Stimulated activated CD4-positive, alpha-beta T cell treated with anti-CD3 and anti-CD28 coated beads, Interleukin-1b, Interleukin-23, amount 100 ng/mL, for 48 hours (primary cell): ENCODE data around the gene XIAP.
"Not testable (repeated sequence)": the region's sequence is repeated elsewhere in the genome, so short reads cannot be mapped to it uniquely, and the experiment has no call there.

ENCODE experiments used
- DNase-seq: peaks from one replicate; pipeline ENCODE4 v3.0.0-alpha.2; 2020

XIAP gene

DNA sequence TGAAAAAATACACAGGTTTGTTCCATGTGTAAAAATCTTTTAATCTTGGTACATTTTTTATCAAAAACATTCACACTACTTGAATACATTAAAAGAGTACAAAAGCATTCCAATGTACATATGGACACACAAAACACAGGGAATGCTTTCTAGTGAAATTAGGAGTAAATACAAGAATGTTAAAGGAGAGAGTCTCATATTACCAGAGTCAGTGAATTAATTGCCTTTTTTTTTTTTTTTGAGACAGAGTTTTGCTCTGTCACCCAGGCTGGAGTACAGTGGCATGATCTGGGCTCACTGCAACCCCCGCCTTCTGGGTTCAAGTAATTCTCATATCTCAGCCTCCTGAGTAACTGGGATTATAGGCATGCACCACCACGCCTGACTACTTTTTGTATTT, 17.0 kb downstream of the XIAP start:
- DNase-seq: no peak

GRCh38 chrX:123878252-123878721, 18.4 kb downstream of the XIAP start:
- DNase-seq: no peak

GRCh38 chrX:123881330-123881729, 21.5 kb downstream of the XIAP start:
- DNase-seq: no peak

DNA sequence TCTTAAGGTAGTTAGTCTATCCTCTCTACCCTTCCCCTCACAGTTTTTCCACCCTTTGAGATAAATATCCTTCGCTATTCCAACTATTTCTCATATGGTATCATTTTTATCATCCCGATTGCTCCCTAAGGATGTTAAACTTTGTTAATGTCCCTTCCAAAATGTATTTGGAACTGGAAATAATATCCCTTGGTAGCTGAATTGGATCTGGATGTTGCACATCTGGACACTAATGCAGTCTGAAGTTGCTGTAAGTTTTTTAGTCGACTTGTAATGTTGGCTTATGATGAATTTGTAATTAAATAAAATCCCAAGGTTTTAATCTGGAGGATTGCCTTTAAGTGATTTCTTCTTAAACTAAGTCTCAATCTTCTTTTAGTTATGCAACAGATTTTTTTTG, 22.5 kb downstream of the XIAP start:
- no peak for DNase-seq

- no peak for DNase-seq
Measured at GRCh38 chrX:123884809-123885408, 25.1 kb downstream of the XIAP start.

- DNase-seq: no peak
Measured at GRCh38 chrX:123899701-123900100, 39.8 kb downstream of the XIAP start.

DNA sequence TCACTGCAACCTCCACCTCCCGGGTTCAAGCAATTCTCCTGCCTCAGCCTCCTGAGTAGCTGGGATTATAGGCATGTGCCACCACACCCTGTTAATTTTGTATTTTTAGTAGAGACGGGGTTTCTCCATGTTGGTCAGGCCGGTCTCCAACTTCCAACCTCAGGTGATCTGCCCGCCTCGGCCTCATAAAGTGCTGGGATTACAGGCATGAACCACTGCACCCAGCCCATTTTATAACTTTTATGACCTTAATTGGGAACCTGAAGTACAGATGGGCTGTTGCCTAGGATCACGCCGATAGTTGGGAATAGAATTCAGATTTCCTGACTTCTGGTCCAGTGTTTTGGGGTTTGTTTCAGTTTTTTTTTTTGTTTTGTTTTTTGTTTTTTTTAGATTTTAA, 43.4 kb downstream of the XIAP start:
- DNase-seq: not testable (repeated sequence)

DNA sequence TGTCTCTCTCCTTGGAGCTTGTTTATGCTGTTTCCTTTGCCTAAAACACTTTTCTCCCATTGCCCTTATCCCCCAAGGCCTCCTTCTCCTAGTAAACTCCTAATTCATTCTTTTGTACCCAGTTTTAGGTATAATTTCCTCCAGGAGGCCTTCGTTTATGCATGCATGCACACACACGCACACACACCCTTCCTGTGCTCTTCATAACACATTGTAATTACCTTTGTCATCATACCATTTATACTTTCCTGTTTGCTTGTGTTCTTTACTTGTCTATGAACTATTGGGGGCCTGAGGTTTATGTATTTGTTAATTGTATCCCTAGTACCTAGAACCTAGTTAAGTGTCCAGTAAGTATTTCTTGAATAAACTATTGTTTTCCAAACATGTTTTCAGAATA, 45.5 kb downstream of the XIAP start:
- no peak for DNase-seq

DNA sequence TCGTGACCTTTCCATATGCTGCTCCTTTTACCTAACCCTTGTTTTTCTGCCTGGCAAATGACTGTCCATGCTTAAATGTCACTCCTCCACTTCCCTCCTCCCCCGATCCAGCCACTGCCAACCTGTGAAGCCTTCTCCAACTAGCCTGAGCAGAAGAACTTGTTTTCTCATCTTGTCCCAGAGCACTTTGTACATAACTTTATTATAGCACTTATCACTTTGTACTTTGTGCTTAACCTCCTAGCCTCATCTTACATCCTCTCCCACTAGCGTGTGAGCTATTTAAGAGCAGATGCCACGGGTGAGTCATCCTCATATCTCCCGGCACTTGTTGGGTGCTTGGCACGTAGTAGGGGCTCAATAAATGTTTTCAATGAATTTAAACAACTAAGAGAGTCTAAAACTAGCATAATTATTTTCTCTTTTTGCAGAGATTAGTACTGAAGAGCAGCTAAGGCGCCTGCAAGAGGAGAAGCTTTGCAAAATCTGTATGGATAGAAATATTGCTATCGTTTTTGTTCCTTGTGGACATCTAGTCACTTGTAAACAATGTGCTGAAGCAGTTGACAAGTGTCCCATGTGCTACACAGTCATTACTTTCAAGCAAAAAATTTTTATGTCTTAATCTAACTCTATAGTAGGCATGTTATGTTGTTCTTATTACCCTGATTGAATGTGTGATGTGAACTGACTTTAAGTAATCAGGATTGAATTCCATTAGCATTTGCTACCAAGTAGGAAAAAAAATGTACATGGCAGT, 46.9 kb downstream of the XIAP start:
- DNase-seq: no peak

DNA sequence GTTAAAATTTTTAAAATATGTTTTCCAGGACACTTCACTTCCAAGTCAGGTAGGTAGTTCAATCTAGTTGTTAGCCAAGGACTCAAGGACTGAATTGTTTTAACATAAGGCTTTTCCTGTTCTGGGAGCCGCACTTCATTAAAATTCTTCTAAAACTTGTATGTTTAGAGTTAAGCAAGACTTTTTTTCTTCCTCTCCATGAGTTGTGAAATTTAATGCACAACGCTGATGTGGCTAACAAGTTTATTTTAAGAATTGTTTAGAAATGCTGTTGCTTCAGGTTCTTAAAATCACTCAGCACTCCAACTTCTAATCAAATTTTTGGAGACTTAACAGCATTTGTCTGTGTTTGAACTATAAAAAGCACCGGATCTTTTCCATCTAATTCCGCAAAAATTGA, 49.7 kb downstream of the XIAP start:
- no peak for DNase-seq

GRCh38 chrX:123917069-123917468, 57.2 kb downstream of the XIAP start:
- no peak for DNase-seq

GRCh38 chrX:123918106-123918721, 58.4 kb downstream of the XIAP start:
- no peak for DNase-seq

GRCh38 chrX:123920105-123920785, 60.4 kb downstream of the XIAP start:
- DNase-seq: no peak

DNA sequence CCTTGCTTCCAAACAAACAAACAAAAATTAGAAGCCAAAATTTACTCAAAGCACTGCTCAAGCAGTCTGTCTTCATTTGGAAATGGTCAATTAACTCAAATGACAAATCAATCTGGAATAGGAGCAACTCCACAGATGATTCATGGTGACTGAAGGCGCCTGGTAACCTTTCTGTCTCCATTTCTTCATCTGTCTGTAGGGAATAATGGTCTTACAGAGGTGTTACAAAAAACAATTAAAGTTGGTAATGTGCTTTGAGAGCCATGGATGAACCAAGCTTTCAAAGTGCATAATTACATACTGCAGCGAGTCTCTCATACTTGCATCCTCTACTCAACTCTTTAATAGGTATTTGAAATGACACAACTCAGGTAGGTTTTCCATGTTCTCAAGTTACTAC, 63.4 kb downstream of the XIAP start:
- no peak for DNase-seq

DNA sequence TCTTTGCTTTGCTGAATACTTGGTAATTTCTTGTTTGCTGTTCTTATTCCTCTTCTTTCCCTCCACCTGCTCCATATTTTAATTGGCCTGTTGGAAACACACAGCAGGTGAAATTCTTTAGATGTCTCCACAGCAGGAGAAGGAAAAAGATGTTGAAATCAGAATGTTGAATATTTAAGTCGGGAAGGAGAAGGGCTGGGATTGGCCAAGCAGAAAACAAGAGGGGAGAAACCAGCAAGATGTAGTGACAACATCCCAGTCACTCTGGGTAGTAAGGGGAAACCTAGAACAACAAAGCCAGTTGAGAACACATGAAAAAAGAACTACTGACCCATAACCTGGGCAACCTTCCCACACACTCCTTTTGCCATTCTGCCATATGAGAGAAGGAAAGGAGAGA, 64.3 kb downstream of the XIAP start:
- no peak for DNase-seq

DNA sequence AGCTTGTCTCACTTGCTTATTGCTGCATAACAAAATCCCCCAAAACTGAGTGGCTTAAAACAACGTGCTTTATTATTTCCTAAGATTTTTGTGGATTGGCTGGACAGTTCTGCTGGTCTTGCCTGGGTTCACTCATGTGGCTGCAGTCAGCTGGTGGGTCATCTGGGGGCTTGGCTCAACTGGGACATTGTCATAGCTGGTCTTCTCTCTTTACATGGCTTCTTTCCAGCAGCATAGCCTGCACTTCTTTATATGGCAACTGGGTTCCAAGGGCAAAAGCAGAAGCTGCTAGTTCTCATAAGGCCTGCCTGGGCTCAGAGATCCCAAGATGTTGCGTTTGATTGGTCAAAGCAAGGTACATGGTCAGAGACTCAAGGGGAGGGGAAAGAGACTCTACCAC, 68.0 kb downstream of the XIAP start:
- DNase-seq: no peak

DNA sequence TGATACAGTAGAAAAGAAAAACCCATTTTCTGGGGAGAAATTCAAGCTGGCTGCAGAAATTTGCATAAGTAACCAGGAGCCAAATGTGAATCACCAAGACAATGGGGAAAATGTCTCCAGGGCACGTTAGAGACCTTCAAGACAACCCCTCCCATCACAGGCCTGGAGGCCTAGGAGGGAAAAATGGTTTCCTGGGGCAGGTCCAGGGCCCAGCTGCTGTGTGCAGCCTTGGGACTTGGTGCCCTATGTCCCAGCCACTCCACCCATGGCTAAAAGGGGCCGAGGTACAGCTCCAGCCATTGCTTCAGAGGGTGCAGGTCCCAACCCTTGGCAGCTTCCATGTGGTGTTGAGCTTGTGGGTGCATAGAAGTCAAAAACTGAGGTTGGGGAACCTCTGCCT, 72.2 kb downstream of the XIAP start:
- DNase-seq: not testable (repeated sequence)

- no peak for DNase-seq
Measured at GRCh38 chrX:123943074-123943473, 83.2 kb downstream of the XIAP start.

DNA sequence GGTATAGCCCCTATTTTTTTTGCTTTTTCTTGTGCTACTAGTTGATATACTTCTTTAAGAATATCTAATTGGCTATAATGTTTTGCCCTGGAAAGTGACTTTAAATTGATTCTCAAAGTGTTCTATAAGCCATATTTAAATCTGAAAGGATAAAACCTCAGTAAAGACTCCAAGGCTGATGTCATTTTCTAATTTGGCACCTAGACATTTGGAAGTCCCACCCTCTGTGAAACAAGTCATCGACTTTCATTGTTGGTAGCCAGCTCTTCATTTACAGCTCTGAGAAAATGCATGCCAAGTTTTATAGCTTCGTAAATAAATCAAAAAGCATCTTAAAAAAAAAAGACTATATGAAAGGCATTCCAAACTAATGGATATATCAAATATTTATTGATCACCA, 83.6 kb downstream of the XIAP start:
- no peak for DNase-seq

GRCh38 chrX:123949846-123950245, 90.0 kb downstream of the XIAP start:
- no peak for DNase-seq

DNA sequence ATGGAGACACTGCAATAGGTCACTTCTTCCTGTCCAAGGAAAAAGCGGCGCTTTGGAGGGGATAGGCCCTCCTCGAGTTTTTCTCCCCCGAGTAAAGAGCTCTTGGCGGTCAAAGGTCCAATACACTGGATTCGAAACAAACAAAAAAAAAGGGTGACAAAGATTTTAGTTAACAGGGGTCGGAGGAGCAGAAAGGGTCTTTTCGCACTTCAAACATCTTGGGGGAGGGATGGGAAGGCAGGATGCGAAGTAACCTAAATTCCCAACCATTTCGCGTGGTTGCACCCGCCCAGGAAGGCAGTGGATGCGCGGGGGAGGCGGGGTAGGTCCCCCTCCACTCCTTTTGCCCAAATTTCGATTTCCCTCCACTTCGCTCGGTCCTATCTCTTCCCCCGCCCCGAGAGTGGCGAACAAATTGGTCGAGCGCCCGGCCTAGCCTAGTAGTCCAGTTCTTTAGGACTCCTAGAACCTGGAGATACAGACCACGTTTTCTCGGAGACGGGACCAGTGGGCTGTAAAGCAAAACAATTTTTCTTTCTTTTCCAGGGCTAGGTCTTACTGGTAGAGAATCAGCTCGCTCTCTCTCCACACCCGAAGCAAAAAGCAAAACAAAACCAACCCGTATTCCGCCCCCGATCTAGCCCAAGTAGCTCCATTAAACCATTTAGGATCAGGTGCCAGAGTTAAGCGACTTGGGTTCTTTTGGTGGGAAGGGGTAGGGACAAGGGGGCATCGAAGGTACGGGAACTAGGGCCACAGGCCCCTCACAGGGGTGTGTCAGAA, 99.6 kb downstream of the XIAP start:
- peak; percentile 2 for DNase-seq

GRCh38 chrX:123960956-123961267, 101.1 kb downstream of the XIAP start:
- DNase-seq: no peak
